ENCODE results near the gene CCDC175. TPM values are rescaled to one million over a fixed set of nuclear protein-coding genes. Genes with fewer than 3 reads are reported as not detected.

CCDC175 gene
- total and polyA plus RNA-seq, 4 donors, result not detected

- no peak for TF ChIP-seq HNF4A (conservative IDR thresholded peaks at IDR 0.05)
- no peak for TF ChIP-seq FOXA1 (IDR thresholded peaks at IDR 0.05)
- no peak for TF ChIP-seq ATF3 (IDR thresholded peaks at IDR 0.05)
- no peak for TF ChIP-seq TAF1 (conservative IDR thresholded peaks at IDR 0.05)
- no peak for TF ChIP-seq REST (IDR thresholded peaks at IDR 0.05)
- TF ChIP-seq RAD21 (IDR thresholded peaks at IDR 0.05), result no peak
- TF ChIP-seq HNF4G (IDR thresholded peaks at IDR 0.05), result no peak
- TF ChIP-seq JUND (IDR thresholded peaks at IDR 0.05), result no peak
- no peak for TF ChIP-seq RXRA (IDR thresholded peaks at IDR 0.05)
- TF ChIP-seq CTCF (IDR thresholded peaks at IDR 0.05; ENCODE audit: low read depth, low read length, missing input control), result no peak
- no peak for TF ChIP-seq ZBTB33 (IDR thresholded peaks at IDR 0.05)
- TF ChIP-seq FOXA2 (IDR thresholded peaks at IDR 0.05), result no peak
- TF ChIP-seq NR2F2 (IDR thresholded peaks at IDR 0.05), result no peak
- TF ChIP-seq MAX (IDR thresholded peaks at IDR 0.05), result no peak
- no peak for TF ChIP-seq EGR1 (IDR thresholded peaks at IDR 0.05; ENCODE audit: low read depth in 2 of 2)
- no peak for TF ChIP-seq GABPA (IDR thresholded peaks at IDR 0.05 in 1 of 2, conservative IDR thresholded peaks at IDR 0.05 in 1 of 2)
- no peak for TF ChIP-seq YY1 (IDR thresholded peaks at IDR 0.05)
- no peak for TF ChIP-seq SP1 (IDR thresholded peaks at IDR 0.05)
- Histone ChIP-seq H3K27ac (ENCODE audit: low read depth in 1 of 2, low read length in 2 of 2) (no peak overlapping the region), H3K4me3 (ENCODE audit: low read depth in 1 of 3, low read length in 3 of 3) (no peak overlapping the region), H3K9me3 (ENCODE audit: control insufficient read depth in 4 of 4, low read length in 3 of 4) (no peaks in the 10 kb centered on the region), H3K36me3 (ENCODE audit: control insufficient read depth in 4 of 4, insufficient read depth in 3 of 4, low read depth in 1 of 4, low read length in 3 of 4) (no peaks in the 10 kb centered on the region), H3K27me3 (ENCODE audit: control insufficient read depth in 4 of 4, insufficient read depth in 4 of 4, low read length in 3 of 4) (peaks cover 0 to 3% (median 1%) of the 10 kb centered on the region in 4 donors), H3K4me1 (ENCODE audit: control insufficient read depth in 4 of 4, insufficient read depth in 4 of 4, low read length in 3 of 4) (no peaks in the 10 kb centered on the region), H3K9ac (ENCODE audit: low read depth in 1 of 2, low read length in 2 of 2) (no peak overlapping the region)
- 39% methylated on average over 2 of the region's 2 CpGs for WGBS
- no peak for DNase-seq (ENCODE audit: low spot score)
Measured at GRCh38 chr14:59622631-59623030, 46.0 kb upstream of the CCDC175 start.
